NCI-H82 treated with DMSO at 0.1 percent for 48 hours (cell line): Measurements from ENCODE around the gene MED12L.

Experiments used
- DNase-seq: peaks from one replicate; lab custom pipeline; 2025; ENCODE audit not compliant: unreplicated experiment; lab: John Stamatoyannopoulos, UW

Gene MED12L

DNA sequence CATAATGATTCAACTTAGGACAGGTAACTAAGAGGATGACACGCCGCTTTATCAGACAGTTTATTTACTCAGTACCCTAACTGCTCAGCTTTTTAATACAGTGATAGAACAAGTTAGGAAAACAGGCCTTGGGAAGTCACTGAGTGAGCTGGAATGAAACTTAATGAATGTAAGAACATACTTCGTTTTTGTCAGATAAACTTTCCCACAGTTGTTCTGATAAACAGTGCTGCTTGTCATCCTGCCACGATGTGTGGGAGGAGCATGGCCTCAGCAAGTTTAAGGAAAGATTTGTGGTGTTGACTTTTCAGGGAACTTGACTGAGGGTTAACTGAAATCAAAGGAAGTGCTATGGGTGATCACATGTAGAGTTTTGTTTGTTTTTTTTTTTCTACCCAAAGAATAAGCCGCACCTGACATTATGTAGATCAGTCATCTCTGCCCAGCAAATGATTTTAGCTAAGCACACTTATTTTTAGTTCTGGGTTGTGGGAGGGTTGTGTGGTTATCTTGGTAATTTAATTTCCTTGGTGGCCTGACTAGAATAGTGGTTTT lies 198.5 kb downstream of the MED12L start:
- DNase-seq: no peak

- DNase-seq: no peak
These were observed 200.5 kb downstream of the MED12L start for GRCh38 chr3:151285940-151286339.

DNA sequence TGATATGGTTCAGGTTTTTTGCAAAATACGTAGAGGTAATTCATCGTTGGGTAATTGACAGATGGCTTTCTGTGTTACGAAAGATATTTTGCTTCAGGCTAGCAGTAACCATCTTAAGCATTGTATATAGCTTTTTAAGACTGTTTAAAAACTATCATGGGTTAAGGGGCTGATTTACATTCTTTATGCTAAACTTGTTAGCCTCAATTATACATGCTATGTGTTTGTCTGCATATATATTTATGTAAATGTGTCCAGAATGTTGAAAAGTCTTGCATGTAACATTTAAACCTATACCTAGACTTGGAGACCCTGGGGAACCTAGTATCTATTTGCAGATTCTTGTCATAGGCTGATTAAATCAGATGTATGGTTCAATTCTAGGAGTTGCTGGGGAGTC lies 204.0 kb downstream of the MED12L start:
- no peak for DNase-seq

- DNase-seq: no peak
These were observed 205.2 kb downstream of the MED12L start for GRCh38 chr3:151290673-151291072.

DNA sequence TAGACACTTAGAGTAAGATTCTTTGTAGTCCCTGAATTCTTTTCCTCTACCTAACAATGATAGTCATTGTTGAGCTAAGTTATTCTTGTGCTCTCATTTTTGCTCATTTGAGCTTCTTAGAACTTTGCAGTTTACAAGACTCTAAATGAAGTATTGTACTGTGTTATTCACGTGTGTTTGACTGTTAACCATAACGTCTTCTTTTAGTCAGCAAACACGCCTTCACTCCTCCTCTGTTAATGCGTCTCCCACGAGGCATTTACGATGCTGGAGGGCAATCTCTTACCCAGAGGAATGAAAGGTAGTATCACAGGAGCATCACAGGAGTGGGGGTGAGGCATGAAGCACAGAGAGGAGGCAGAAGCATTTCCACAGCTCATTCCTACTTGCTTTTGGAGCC lies 207.7 kb downstream of the MED12L start:
- no peak for DNase-seq

DNA sequence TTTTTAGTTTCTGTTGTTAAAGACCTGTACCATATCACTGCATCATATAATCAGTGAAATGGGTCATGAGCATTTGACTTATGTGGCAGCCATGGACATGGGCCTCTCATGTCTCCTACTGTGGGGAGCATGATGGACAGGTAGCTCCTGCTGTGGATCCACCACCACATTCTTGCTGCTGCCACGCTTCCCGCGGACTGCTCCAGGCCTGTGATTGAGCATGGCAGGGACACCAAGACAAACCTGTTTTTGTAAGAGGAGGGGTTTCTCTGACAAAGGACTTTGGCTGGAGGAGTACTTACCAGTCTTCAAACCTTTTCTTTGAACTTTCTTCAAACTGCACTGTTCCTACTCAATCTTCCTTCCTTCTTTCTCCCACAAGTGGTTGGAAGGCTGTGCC lies 210.8 kb downstream of the MED12L start:
- no peak for DNase-seq

DNA sequence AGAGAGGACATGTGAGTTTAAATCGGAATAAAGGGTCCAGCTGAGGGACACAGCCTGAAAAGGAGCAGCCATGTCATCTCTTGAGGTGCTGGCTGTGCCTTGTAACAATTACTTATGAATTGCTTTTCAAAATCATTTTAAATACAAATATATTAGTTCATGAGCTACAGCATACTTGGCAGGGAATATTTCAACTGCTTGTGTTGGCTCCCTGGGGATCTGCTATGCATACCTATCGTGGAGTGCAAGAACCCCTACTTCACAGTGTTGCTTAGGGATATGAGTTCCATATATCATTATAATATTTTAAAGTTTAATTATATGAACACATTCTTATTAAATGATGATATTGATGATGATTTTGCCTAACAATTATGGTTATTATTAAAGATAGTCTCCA lies 212.0 kb downstream of the MED12L start:
- no peak for DNase-seq

DNA sequence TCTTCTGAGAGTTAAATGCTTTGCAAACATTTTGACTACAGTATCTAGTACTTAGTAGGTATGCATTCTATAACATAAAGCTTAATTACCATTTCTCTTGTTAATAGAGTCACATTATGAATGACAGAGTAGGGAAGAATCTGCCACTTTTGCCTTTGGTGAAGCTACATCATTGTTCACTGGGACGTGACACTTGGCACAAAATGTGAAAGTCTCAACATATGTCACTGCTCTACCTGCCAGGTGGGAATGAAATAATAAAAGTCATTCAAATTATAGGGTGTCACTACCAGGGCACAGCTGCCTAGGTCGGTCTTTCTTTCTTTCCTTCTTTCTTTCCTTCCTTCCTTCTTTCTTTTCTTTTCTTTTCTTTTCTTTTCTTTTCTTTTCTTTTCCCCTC lies 213.5 kb downstream of the MED12L start:
- no peak for DNase-seq

DNA sequence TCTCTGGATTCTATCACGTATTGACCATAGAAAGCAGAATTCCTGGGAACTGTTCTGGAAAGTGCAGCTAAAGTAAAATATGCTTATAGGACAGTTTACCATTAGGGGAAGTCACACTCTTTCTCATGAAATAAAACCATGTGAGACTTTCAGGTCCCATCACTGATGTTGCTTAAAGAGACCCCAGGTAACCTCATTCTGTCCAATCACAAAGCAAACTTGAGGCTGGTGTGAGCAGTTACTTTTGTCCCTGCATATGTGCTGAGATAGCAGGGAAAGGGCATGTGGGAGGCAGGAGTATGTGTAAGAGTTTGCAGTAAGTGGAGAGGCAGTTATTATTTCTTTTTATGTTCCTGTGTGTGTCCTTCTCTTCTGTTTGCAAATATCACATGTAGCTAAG lies 215.1 kb downstream of the MED12L start:
- no peak for DNase-seq

DNA sequence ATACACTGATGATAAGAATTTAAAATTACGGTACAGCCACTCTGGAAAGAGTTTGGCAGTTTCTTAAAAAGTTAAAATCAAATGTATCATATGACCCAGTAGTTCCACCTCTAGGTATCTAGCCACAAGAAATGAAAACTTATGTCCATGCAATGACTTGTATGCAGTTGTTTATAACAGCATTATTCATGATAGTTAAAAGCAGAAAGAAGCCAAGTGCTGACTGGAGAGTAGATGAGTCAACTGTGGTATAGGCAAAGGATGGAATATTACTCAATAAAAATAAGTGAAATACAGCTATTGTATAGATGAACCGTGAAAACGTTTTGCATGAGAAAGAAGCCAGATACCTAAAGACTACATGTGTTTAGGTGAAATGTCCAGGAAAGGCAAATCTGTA lies 216.3 kb downstream of the MED12L start:
- no peak for DNase-seq

- DNase-seq: no peak
These were observed 218.3 kb downstream of the MED12L start for GRCh38 chr3:151303751-151304150.

- no peak for DNase-seq
These were observed 219.8 kb downstream of the MED12L start for GRCh38 chr3:151305060-151305774.

DNA sequence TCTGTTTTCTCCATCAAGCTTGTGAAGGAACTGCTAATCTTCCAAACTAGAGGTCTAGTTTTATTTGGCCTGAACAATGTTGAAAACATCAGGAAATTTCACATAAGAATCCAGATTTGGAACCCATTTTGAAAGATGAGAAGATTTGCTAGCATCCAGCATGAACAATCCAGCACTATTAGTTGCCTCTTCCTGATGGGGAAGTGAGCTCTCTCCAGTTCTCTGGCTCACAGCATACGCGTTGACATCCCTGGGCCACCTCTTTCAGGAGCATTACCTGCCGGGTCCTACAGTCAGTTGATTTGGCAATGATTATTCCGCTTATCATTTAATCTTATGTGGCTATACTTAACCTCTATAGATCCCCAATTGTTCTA lies 220.3 kb downstream of the MED12L start:
- DNase-seq: no peak

DNA sequence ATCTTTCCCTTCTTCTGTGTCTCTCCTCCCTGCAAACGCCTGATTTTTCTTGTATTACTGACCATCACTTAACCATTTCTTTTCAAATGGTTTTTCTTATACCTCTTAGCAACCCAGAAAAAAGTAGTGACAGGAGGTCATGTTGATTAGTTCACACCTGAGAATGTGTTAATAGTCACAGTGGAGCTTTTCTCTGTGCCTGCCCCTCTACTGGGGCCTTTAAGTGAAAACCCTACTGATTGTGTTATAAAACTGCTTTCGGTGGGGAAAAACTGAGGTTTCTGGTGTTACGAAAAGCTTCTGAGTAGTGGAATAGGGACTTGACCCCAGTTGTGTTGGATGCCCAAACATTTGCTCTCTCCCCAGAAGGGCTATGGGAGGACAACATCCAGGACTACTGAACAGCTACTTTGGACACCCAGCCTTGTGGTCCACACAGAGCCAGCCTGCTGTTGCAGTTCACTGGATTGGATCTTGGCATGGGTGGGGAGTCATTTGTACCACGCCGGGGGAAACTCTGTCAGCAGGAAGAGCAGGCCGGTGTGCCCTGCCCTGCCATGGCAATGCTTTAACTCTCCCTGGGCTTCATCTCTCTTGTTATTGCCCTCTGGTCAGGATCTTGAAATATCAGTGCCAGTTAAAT lies 220.8 kb downstream of the MED12L start:
- DNase-seq: no peak

GRCh38 chr3:151307131-151307530 lies 221.7 kb downstream of the MED12L start:
- no peak for DNase-seq

- DNase-seq: no peak
These were observed 222.4 kb downstream of the MED12L start for GRCh38 chr3:151307583-151308488.

- DNase-seq: no peak
These were observed 224.1 kb downstream of the MED12L start for GRCh38 chr3:151309566-151309965.

- DNase-seq: no peak
These were observed 227.5 kb downstream of the MED12L start for GRCh38 chr3:151312972-151313371.

- DNase-seq: no peak
These were observed 228.7 kb downstream of the MED12L start for GRCh38 chr3:151314137-151314536.

DNA sequence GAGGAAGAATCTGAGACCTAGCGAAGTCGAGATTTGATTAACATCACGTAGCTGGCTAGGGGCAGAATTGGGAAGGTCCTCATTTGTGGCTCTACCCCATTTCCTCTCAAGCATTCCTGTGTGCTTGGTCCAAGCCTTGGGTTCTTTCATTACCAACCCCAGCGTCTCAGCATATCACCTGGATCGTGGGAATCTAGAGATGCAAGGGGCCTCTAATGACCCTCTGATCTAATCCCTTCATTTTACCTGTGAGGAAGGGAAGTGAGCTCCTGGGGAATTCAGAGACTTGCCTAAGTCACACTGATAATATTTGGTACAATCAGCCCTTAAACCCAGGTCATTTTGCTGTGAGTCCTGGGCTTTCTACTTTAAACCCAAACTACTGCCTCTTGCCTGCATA lies 229.1 kb downstream of the MED12L start:
- no peak for DNase-seq

DNA sequence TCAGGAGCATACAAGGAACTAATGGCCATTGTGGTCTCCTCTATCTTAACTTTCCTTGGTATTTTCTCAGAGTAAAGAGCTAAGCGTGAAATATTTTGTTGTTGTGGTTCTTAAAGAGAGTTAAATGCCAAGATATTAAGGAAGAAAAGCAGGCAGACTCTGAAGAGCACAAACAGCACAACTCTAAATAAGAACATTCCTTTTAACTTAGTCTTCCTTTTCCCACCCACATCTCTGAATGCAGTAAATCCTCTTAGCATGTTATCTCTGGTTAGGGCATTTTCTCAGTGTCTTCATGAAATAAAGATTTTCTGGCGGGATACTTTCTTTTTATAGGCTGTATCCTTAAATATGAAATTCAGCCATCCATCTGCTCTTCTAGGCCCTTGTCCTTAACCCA lies 229.7 kb downstream of the MED12L start:
- no peak for DNase-seq

DNA sequence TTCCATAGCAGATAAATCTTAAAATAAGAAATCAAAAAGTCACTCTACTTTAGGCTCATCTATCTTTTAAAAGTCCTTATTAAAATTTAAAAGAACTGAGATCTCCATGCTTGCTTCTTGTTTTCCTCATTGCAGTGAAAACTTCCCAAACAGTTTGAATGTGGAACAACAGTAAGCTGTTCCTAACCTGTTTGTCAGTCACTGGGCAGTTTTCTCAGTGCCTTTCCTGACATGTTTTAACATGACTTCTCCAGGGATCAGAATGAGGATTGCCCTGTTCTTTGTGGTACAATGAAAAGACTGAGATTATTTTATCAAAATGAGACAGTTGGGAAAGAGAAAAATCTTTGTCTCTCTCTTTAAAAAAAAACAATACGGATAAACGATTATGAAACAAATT lies 230.4 kb downstream of the MED12L start:
- DNase-seq: no peak
